SK-N-SH treated with all-trans-retinoic acid at 6 μM for 48 hours (cell line): ENCODE measurements around the gene ECI1.

ENCODE experiments used
- ATAC-seq: fragments of 200-7000 bp; cut with Tn5 transposase; 3 replicates; pipeline ENCODE4 v1.9.1; 2020; ENCODE audit warnings: mild to moderate bottlenecking, moderate library complexity
- ARNTL ChIP-seq: fragments of 450-650 bp; formaldehyde crosslinking; IDR thresholded peaks from 2 replicates; pipeline ENCODE4 v1.5.0; 2020; ENCODE audit warnings: low read depth, mild to moderate bottlenecking, moderate library complexity, borderline replicate concordance
- BACH2 ChIP-seq: fragments of 250-450 bp; sonication (Bioruptor Pico); IDR thresholded peaks from 2 replicates; pipeline ENCODE4 v1.9.0; 2021; ENCODE audit warnings: mild to moderate bottlenecking, borderline replicate concordance
- ESRRG ChIP-seq: fragments of 250-450 bp; sonication (Bioruptor Pico); IDR thresholded peaks from 2 replicates; pipeline ENCODE4 v1.6.1; 2021; ENCODE audit warnings: mild to moderate bottlenecking
- ISL1 ChIP-seq: fragments of 250-450 bp; sonication (Bioruptor Pico); IDR thresholded peaks from 2 replicates; pipeline ENCODE4 v2.1.2; 2022; ENCODE audit warnings: mild to moderate bottlenecking, moderate library complexity
- OSR1 ChIP-seq: fragments of 250-450 bp; sonication (Bioruptor Pico); IDR thresholded peaks from 2 replicates; pipeline ENCODE4 v1.8.0; 2022; ENCODE audit warnings: moderate library complexity, mild to moderate bottlenecking, inconsistent platforms
- PPARA ChIP-seq: fragments of 250-450 bp; sonication (Bioruptor Pico); IDR thresholded peaks from 2 replicates; pipeline ENCODE4 v1.5.0; 2020; ENCODE audit warnings: mild to moderate bottlenecking, borderline replicate concordance
- RARB ChIP-seq: fragments of 250-450 bp; sonication (Bioruptor Pico); IDR thresholded peaks from 2 replicates; pipeline ENCODE4 v1.8.0; 2021; ENCODE audit warnings: mild to moderate bottlenecking, moderate library complexity
- SNAI2 ChIP-seq: fragments of 250-450 bp; sonication (Bioruptor Pico); IDR thresholded peaks from 2 replicates; pipeline ENCODE4 v1.5.0; 2020; ENCODE audit warnings: mild to moderate bottlenecking, moderate library complexity
- TCF4 ChIP-seq: fragments of 250-450 bp; sonication (Bioruptor Pico); IDR thresholded peaks from 2 replicates; pipeline ENCODE4 v1.8.0; 2021; ENCODE audit warnings: mild to moderate bottlenecking, moderate library complexity, borderline replicate concordance
- ZC3H10 ChIP-seq: fragments of 250-450 bp; sonication (Bioruptor Pico); IDR thresholded peaks from 2 replicates; pipeline ENCODE4 v1.5.1; 2021; ENCODE audit warnings: mild to moderate bottlenecking, moderate library complexity
- ZFP3 ChIP-seq: fragments of 250-450 bp; sonication (Bioruptor Pico); IDR thresholded peaks from 2 replicates; pipeline ENCODE4 v1.5.0; 2020; ENCODE audit warnings: mild to moderate bottlenecking, moderate library complexity
- ZFP30 ChIP-seq: fragments of 450-650 bp; formaldehyde crosslinking; IDR thresholded peaks from 2 replicates; pipeline ENCODE4 v1.5.0; 2022; ENCODE audit warnings: mild to moderate bottlenecking, moderate library complexity
- ZNF565 ChIP-seq: fragments of 450-650 bp; formaldehyde crosslinking; conservative IDR thresholded peaks from 2 replicates; pipeline ENCODE4 v1.5.0; 2020; ENCODE audit warnings: low read depth, mild to moderate bottlenecking, moderate library complexity
- ZNF70 ChIP-seq: fragments of 450-650 bp; formaldehyde crosslinking; IDR thresholded peaks from 2 replicates; pipeline ENCODE4 v1.5.0; 2020; ENCODE audit warnings: mild to moderate bottlenecking, moderate library complexity
- ZNF8 ChIP-seq: fragments of 450-650 bp; formaldehyde crosslinking; IDR thresholded peaks from 2 replicates; pipeline ENCODE4 v1.5.0; 2020; ENCODE audit warnings: mild to moderate bottlenecking, moderate library complexity
- TF ChIP-seq, protein P1 (sequence below): fragments of 250-450 bp; sonication (Bioruptor Pico); IDR thresholded peaks from 2 replicates; pipeline ENCODE4 v1.5.0; 2020; ENCODE audit warnings: mild to moderate bottlenecking, moderate library complexity
- TF ChIP-seq, protein P2 (sequence below): fragments of 250-450 bp; sonication (Bioruptor Pico); IDR thresholded peaks from 2 replicates; pipeline ENCODE4 v1.8.0; 2021; ENCODE audit warnings: low read depth, mild to moderate bottlenecking, moderate library complexity, borderline replicate concordance
- TF ChIP-seq, protein P3 (sequence below): fragments of 250-450 bp; sonication (Bioruptor Pico); IDR thresholded peaks from 2 replicates; pipeline ENCODE4 v1.5.1; 2021; ENCODE audit warnings: mild to moderate bottlenecking, moderate library complexity

The ECI1 gene

DNA sequence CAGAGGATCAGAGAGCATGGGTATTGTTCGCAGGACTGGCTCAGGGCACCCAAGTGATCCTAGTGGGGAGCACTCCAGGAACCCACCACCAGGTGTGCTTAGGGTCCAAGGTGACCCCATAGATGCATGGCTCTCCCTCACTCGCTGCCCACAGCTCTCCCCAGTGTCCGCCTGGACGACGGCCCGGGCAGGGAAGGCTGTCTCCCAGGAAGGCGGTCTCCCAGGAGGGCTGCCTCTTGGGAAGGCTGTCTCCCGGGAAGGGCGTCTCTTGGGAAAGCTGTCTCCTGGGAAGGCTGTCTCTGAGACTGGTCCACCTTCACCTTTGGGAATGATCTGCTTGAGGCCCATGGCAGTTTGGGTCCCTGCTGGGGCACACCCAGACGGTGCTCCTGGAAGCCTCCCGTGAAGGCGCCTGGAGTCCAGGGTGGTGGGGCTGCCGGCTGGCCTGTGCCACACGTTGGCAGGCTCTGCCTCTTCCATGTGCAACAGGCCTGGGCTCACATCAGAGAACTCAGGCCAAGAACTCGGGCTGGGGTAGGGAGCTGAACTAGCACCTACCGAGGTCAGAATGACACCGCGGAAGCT, 5.0 kb downstream of the ECI1 start:
- no peak for ATAC-seq
- TF ChIP-seq SNAI2 (CRISPR knock-in tag) (no peak), ZNF565 (no peak), ZNF8 (no peak), TCF4 (CRISPR knock-in tag) (no peak), ISL1 (CRISPR knock-in tag) (no peak)
- TF ChIP-seq, protein P1, sequence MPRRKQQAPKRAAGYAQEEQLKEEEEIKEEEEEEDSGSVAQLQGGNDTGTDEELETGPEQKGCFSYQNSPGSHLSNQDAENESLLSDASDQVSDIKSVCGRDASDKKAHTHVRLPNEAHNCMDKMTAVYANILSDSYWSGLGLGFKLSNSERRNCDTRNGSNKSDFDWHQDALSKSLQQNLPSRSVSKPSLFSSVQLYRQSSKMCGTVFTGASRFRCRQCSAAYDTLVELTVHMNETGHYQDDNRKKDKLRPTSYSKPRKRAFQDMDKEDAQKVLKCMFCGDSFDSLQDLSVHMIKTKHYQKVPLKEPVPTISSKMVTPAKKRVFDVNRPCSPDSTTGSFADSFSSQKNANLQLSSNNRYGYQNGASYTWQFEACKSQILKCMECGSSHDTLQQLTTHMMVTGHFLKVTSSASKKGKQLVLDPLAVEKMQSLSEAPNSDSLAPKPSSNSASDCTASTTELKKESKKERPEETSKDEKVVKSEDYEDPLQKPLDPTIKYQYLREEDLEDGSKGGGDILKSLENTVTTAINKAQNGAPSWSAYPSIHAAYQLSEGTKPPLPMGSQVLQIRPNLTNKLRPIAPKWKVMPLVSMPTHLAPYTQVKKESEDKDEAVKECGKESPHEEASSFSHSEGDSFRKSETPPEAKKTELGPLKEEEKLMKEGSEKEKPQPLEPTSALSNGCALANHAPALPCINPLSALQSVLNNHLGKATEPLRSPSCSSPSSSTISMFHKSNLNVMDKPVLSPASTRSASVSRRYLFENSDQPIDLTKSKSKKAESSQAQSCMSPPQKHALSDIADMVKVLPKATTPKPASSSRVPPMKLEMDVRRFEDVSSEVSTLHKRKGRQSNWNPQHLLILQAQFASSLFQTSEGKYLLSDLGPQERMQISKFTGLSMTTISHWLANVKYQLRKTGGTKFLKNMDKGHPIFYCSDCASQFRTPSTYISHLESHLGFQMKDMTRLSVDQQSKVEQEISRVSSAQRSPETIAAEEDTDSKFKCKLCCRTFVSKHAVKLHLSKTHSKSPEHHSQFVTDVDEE (CRISPR knock-in tag) = no peak
- TF ChIP-seq, all 23 proteins: peak for 0

DNA sequence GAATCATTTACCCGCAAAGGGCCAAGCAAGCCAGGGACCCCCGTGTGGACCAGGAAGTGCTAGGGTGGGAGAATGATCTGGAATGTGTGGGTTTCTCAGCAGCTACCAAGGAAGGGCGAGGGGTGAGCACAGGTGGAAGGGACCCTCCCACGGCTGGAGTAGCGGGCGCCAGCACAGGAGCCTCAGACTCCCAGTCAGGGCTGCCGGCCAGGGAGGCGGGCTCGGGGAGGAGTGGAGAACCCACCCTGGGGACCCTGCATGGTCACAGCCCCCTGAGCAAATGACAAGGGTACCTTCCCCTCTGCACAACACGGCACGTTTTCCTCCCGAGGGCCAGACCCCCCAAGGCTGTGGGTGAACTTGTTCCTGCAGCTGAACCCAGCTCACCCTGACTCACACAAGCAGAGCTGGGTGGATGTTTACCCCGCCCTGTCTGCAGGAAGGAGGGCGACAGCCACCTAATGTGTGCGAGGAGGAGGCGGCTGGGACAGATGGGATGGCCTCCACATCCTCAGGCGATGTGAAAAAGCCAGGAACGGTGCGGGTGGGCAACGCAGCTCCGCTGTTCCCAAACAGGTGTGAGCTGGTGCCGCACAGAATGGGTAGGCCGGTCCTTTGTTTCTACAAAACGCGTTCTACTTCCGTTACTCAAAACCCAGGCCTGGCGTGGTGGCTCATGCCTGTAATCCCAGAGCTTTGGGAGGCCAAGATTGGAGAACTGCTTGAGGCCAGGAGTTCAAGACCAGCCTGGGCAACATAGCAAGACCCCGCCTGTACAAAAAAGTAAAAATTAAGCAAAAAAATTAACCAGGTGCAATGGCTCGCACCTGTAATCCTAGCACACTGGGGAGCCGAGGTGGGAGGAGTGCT, 6.2 kb downstream of the ECI1 start:
- ATAC-seq = no peak

DNA sequence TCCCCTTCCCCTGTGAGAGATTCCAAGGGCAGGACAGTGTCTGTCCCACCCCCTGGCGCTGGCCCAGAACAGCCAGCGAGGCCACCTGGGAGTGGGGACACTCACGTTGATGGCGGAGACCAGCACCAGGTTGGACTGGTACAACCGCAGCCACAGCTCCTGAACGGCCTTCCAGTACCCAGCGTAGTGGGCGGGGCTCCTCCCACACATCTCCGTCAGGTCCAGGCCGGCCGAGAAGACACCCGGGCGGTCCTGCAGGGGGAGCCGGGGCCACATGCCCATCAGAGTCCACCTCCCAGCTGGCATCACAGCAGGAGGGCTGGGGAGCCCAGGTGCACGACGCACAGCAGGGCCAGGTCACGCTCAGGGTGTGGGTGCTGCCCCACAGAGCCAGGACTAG, 7.1 kb downstream of the ECI1 start:
- peak; percentile 22 for ATAC-seq
- TF ChIP-seq ZFP3 (CRISPR knock-in tag) (no peak), SNAI2 (CRISPR knock-in tag) (no peak), ISL1 (CRISPR knock-in tag) (no peak), ZNF70 (no peak), ZC3H10 (CRISPR knock-in tag) (no peak), BACH2 (CRISPR knock-in tag) (no peak), RARB (CRISPR knock-in tag) (no peak), ZNF8 (no peak)
- TF ChIP-seq, protein P1 (CRISPR knock-in tag) = no peak
- TF ChIP-seq, protein P2, sequence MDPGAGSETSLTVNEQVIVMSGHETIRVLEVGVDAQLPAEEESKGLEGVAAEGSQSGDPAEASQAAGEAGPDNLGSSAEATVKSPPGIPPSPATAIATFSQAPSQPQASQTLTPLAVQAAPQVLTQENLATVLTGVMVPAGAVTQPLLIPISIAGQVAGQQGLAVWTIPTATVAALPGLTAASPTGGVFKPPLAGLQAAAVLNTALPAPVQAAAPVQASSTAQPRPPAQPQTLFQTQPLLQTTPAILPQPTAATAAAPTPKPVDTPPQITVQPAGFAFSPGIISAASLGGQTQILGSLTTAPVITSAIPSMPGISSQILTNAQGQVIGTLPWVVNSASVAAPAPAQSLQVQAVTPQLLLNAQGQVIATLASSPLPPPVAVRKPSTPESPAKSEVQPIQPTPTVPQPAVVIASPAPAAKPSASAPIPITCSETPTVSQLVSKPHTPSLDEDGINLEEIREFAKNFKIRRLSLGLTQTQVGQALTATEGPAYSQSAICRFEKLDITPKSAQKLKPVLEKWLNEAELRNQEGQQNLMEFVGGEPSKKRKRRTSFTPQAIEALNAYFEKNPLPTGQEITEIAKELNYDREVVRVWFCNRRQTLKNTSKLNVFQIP (CRISPR knock-in tag) = no peak

More for the DNA sequence above, 6.2 kb downstream of the ECI1 start:
- no peak for TF ChIP-seq ISL1 (CRISPR knock-in tag)
- TF ChIP-seq, protein P2 (CRISPR knock-in tag) = no peak
- TF ChIP-seq BACH2 (CRISPR knock-in tag) = no peak
- no peak for TF ChIP-seq ZFP30 (CRISPR knock-in tag)
- TF ChIP-seq, protein P3, sequence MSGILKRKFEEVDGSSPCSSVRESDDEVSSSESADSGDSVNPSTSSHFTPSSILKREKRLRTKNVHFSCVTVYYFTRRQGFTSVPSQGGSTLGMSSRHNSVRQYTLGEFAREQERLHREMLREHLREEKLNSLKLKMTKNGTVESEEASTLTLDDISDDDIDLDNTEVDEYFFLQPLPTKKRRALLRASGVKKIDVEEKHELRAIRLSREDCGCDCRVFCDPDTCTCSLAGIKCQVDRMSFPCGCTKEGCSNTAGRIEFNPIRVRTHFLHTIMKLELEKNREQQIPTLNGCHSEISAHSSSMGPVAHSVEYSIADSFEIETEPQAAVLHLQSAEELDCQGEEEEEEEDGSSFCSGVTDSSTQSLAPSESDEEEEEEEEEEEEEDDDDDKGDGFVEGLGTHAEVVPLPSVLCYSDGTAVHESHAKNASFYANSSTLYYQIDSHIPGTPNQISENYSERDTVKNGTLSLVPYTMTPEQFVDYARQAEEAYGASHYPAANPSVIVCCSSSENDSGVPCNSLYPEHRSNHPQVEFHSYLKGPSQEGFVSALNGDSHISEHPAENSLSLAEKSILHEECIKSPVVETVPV (CRISPR knock-in tag) = no peak
- no peak for TF ChIP-seq ZNF8
- TF ChIP-seq ARNTL (CRISPR knock-in tag) = no peak
- no peak for TF ChIP-seq RARB (CRISPR knock-in tag)
- no peak for TF ChIP-seq ESRRG (CRISPR knock-in tag)
- TF ChIP-seq OSR1 = no peak
- TF ChIP-seq ZNF70 = no peak
- TF ChIP-seq, protein P1 (CRISPR knock-in tag) = no peak
- TF ChIP-seq TCF4 (CRISPR knock-in tag) = no peak
- TF ChIP-seq ZC3H10 (CRISPR knock-in tag) = no peak
- no peak for TF ChIP-seq PPARA (CRISPR knock-in tag)
- no peak for TF ChIP-seq SNAI2 (CRISPR knock-in tag)
- no peak for TF ChIP-seq ZFP3 (CRISPR knock-in tag)
